GM18868 (cell line): ENCODE data around the gene MTX1.
A peak's percentile ranks its signal among the peaks of the same experiment; 100 is the strongest.

Source experiments
- ATAC-seq: cut with Tn5 transposase; IDR thresholded peaks from one replicate; pipeline ENCODE4 v1.9.1; 2021; ENCODE audit warnings: mild to moderate bottlenecking, moderate library complexity; ENCODE audit not compliant: unreplicated experiment

The MTX1 gene

DNA sequence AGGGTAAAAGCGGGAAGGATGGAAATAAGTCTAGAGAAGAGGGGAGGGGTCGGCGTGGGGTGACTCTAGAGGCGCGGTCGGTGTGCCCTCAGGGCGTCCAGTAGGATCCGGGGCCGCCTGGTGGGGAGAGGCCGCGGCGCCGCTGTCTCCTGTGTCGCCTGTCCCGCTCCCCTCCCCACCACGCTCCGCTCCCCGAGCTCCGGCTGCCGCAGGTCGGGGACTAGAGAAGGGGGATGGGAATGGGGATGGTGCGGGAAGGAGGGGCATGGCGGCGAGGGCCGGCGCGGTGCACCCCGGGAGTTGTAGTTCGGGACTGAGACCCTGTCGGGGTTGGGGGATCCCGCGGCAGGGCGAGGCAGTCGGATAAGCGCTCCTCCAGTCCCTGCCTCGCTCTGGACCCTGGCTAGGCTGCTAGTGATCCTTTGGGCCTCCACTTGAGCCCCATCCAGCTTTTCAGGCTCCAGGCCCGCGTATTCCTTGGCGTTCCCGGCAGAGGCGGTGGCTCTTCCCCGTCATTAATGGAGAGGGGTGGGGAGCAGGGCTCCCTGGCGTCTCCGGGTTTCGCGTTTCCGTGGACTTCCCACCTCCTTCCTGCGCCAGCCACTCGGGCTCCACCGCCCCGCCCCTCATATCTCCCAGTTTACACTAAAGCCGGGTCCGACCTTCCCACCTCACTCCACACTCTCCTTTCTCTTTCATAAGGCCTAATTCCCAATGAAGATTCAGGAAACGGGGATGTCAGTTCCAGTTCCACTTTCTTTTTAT, 46.9 kb downstream of the MTX1 start, which contains the start of gene ENTREP3:
ENTREP3 (minus strand) TSS at position 241 of the 765 bp plus-strand sequence. CDS start 606 bp downstream, outside the sequence.
- peak; percentile 63 for ATAC-seq

DNA sequence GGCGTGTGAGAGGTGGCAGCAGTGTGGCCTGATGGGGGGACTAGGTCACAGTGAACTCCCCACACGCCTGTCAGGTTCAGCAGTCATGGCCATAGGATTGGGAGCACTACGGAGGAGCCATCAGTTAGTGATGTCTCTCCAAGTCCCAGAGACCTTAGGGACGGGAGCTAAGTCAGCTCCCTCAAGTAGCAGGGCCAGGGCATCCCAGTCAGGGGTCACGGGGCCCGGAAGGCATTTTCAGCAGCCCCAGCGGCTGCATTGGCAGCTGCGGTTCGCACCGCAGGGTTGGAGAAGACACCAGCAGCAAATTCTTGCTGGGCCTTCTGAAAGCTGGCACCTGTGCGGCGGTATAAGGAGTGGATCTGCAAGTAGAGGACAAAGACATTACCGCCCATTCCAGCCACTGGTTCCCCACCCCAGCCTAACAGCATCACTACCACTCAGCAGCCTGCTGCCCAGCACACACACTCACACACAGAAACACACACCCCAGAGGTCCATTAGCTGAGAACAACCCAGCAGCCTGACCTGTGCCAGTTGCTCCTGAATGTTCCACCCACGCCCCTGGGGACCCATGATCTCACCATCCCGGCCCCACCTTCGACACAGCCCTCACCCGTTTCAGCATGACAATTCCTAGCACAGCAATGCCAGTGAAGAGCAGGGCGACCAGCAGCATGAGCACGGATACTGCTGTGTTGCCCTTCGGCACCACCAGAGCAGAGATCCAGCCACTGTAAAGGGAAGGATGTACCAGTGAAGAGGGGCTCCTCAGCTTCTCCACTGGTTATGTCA, 47.8 kb downstream of the MTX1 start:
- no peak for ATAC-seq

DNA sequence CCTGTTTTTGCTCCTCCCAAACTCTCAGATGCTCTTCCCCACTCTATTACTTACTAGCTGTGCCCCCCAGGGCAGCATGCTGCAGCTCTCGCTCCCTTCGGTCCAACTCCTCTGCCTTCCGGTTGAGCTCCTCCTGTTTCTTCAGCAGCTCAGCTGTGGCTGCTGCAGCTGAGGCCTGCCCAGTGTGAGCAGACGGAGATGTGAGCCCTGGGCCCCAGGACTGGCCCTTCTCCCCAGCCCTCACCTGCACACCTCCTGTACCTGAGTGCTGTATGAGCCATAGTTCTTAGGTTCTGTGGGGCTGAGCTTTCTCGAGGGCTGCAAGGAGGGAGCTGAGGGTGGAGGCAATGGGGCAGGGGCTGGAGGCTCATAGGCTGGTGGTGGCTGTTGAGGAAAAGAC, 51.8 kb downstream of the MTX1 start:
- ATAC-seq, result no peak

DNA sequence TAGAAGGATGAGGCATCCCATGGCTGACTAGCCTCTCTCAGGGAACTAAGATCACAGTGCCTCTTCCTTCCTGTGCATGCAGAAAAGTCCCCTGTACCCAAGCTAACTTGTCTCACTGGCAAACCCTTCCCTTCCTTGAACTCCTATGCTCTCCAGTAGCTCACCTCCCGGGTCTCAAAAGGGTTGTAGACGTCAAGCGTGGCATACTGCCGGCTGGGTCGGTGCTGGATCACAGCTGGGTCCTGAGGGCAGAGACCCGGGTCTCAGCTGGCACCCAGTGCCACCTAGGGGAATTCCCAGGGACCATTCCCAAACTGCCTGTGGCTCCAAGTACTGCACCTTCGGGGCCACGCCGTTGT, 53.0 kb downstream of the MTX1 start:
- no peak for ATAC-seq

DNA sequence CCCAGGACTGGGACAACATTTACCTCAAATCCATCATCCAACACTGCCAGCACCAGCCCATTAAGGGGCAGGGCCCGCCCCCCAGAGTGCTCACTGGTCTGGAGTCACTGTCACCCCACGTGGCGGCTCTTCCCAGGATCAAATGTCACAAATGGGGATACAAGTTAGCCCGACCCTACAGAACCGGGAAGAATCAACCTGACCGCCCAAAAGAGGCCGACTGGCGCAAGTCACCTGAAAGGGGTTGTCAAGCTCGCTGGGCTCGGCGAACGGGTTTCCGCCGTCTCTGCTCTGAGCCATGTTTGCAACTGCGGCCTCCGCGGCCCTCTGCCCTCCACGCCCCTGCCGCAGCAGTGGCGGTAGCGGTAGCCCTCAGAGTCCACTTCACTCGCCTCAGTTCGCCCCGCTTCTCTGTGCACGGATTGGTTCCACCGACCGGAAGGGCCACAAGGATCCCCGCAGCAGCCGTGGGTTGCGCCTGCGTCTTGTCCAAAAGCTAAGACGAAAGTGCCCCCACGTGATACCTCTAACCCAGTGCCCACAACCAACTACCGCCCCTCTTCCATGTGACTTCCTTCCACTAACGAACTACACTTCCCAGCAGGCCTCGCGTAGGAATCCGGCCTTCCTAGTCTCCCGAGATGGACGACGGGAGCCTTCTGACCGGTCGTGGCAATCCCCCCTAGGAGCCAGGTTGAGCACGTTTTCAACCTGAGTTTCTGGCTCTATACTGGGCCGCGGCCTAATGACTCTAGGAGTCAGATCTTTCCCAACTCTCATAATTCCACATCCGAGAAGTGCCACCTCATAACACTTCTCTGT, 53.6 kb downstream of the MTX1 start, which contains the start of gene SCAMP3:
SCAMP3 (minus strand) TSS at position 509 of the 822 bp plus-strand sequence; CDS start at position 300, 209 bp downstream.
- ATAC-seq, result peak; percentile 91

DNA sequence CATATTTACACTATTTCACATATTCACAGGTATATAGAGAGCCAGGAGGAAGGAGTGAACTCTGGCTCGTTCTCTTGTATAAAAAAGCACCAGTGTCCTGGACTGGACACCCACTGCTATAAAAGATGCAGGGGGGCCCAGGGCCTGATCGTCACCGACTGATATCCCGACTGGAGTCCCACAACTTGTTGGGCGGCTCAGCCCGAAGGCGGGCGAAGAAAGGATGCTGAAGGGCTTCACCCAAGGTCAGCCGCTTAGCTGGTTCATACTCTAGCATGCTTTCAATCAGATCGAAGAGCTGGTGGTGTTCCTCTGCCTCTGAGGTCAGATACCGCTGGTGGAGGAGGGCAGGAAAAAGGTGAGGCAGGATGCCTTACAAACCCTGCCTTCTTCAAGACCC, 54.6 kb downstream of the MTX1 start:
- no peak for ATAC-seq
